ENCODE measurements around the gene DUSP16.
"Not testable (repeated sequence)": the region's sequence is repeated elsewhere in the genome, so short reads cannot be mapped to it uniquely, and the experiment has no call there.

DUSP16 gene

GRCh38 chr12:12524128-12524527 lies 38.5 kb downstream of the DUSP16 start:
- no peak for DNase-seq (ENCODE audit: extremely low read depth, low read depth)
- TF ChIP-seq, protein P1, sequence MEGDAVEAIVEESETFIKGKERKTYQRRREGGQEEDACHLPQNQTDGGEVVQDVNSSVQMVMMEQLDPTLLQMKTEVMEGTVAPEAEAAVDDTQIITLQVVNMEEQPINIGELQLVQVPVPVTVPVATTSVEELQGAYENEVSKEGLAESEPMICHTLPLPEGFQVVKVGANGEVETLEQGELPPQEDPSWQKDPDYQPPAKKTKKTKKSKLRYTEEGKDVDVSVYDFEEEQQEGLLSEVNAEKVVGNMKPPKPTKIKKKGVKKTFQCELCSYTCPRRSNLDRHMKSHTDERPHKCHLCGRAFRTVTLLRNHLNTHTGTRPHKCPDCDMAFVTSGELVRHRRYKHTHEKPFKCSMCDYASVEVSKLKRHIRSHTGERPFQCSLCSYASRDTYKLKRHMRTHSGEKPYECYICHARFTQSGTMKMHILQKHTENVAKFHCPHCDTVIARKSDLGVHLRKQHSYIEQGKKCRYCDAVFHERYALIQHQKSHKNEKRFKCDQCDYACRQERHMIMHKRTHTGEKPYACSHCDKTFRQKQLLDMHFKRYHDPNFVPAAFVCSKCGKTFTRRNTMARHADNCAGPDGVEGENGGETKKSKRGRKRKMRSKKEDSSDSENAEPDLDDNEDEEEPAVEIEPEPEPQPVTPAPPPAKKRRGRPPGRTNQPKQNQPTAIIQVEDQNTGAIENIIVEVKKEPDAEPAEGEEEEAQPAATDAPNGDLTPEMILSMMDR (IDR thresholded peaks at IDR 0.05; ENCODE audit: low read depth, low read length), result no peak

DNA sequence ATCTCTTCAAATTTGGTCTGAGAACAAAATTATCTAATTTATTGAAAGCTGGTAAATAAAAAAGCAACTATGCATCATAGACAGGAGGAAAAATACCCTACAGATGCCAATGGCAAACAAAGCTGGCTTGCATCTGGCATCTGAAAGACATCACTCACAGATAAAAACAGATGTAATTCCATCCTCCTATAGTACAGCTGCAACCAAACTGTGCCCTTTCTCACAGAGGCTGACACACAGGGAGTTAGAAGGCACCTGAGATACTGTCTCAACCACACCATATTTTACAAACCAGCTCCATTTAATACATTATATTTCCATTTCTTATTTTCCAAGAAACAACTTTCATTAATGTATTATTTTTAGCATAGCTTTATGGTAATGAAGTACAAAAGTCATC lies 39.4 kb downstream of the DUSP16 start:
- no peak for DNase-seq (ENCODE audit: extremely low read depth, low read depth)
- TF ChIP-seq, protein P1 (IDR thresholded peaks at IDR 0.05; ENCODE audit: low read depth, low read length), result no peak

DNA sequence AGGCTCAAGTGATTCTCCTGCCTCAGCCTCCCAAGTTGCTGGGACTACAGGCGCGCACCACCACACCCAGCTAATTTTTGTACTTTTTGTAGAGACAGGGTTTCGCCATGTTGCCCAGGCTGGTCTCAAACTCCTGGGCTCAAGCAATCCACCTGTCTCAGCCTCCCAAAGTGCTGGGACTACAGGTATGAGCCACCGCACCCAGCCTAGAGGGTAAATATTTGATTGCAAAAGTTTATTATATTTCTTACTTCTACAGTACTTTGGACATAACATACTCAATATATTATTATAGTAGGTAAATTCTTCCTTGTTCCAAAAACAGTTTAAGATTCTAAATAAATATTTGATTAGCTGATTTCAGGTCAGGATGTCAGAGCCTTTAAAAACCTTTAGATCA lies 40.0 kb downstream of the DUSP16 start:
- not testable (repeated sequence) for DNase-seq (ENCODE audit: extremely low read depth, low read depth)

DNA sequence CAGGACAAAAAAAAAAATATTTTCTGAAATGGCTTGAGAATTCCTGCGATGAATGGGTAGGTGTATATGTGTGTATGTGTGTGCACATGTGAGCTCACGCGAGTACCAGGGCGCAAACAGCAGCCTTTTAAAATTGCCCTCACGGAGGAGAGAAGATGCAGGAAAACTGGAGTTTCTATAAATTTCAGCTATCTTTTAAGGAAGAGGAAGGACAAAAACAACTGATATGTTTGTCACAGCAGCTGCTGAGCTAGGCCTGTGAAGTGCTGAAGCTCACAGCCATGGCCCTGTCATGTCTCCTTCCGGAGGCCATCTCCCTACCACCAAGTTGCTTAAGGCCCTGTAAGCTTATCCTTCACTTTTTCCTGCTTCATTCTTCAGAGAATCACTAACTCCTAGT lies 40.8 kb downstream of the DUSP16 start:
- TF ChIP-seq, protein P1 (IDR thresholded peaks at IDR 0.05; ENCODE audit: low read depth, low read length), result no peak
- DNase-seq (ENCODE audit: extremely low read depth, low read depth), result no peak

DNA sequence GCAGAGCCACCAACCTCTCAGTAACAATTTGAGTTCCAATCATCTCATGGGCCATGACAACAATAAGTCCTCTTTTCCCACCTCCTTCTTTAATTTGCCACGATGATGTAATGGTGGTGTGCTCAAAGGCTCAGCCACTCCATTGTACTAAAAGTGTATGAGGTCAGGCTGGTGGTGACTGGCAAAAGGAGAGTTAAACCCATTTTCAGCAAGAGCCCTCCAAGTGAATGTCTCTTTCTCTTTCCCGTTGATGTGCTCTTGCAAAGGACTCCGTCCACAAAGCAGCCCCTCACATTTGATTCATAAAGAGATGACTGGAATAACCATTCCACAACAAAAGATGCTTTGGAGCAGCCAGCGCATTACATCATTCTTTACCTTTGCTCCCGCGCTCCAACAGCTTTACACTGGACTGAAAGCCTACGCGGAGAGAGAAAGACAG lies 41.6 kb downstream of the DUSP16 start:
- TF ChIP-seq, protein P1 (IDR thresholded peaks at IDR 0.05; ENCODE audit: low read depth, low read length), result no peak
- no peak for DNase-seq (ENCODE audit: extremely low read depth, low read depth)

DNA sequence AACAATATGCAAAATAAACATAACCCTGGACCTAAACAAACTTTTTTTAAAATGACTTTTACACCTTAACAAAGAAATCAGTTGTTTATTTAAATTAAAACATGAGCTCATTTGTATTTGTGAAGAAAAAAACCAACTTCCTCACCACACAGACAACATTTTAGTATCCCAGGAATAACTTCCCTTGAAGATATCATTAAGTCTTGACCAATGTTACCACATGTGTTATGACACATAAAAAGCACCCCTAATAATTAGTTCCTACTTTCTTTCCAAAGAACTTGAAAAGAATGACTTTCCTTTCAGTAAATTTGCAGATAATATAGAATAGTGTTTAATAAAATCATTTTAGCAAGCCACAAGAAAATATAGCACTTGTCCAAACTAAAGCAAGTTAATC lies 42.4 kb downstream of the DUSP16 start:
- no peak for DNase-seq (ENCODE audit: extremely low read depth, low read depth)
- TF ChIP-seq, protein P1 (IDR thresholded peaks at IDR 0.05; ENCODE audit: low read depth, low read length), result no peak

GRCh38 chr12:12519354-12519998 lies 43.2 kb downstream of the DUSP16 start:
- TF ChIP-seq, protein P1 (IDR thresholded peaks at IDR 0.05; ENCODE audit: low read depth, low read length), result no peak
- DNase-seq (ENCODE audit: extremely low read depth, low read depth), result no peak

DNA sequence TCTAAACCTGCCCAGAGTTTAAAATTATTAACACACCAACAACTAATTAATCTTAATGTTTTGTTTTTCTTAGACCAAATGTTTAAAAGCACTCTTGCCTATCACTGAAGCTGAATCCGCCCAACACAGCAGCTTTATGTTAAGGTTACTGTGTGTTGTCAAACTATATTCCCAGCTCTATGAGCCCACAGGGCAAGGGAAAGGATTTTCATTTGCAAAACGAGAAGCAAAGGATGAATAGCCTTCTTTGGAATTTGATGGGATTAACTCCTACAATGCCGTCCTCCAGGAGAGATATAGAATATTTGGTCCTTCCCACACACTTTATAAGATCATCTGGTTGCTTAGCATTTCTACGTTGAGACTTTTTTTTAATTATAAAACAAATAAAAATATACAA lies 43.7 kb downstream of the DUSP16 start:
- no peak for DNase-seq (ENCODE audit: extremely low read depth, low read depth)
- TF ChIP-seq, protein P1 (IDR thresholded peaks at IDR 0.05; ENCODE audit: low read depth, low read length), result no peak
